GM12892 (cell line): ENCODE measurements around the gene PECR.

ENCODE experiments used
- POLR2A ChIP-seq: IDR thresholded peaks from 2 replicates; pipeline ENCODE4 v1.6.1; 2011; ENCODE audit warnings: low read depth, low read length, control low read depth
- POLR2AphosphoS5 ChIP-seq: IDR thresholded peaks from 2 replicates; pipeline ENCODE4 v1.6.1; 2011; ENCODE audit warnings: low read depth, low read length, control low read depth

GRCh38 chr2:216059233-216059834 lies 22.3 kb downstream of the PECR start:
- TF ChIP-seq POLR2A (no peak), POLR2AphosphoS5 (no peak)
